C4-2B (cell line): ENCODE measurements around the gene CTU2.

Source experiments
- ZFX ChIP-seq: fragments of 450-650 bp; IDR thresholded peaks from 2 replicates; pipeline ENCODE4 v1.6.1; 2017
- TF ChIP-seq, protein P1 (sequence below): fragments of 450-650 bp; conservative IDR thresholded peaks from 2 replicates; pipeline ENCODE4 v1.5.1; 2017; ENCODE audit warnings: mild to moderate bottlenecking

DNA sequence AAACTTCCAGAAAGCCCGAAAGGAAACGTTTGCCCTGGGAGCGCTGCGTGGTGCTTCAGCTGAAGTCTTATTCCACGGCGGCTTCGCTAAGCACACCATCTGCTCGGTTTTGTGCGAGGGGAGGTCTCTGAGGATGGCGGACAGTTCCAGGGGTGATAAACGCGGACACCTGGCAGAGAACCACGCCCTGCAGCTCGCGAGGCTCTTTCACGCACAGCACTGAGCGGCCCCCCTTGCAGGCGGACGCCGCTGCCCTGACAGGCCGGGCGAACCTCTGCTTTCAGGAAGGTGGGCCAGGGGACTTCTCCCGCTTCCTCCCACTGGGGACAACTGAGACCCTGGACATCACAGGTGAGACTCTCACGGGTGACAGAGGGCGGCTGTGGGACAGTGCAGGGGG is 47.1 kb upstream of the CTU2 start:
- TF ChIP-seq, protein P1, sequence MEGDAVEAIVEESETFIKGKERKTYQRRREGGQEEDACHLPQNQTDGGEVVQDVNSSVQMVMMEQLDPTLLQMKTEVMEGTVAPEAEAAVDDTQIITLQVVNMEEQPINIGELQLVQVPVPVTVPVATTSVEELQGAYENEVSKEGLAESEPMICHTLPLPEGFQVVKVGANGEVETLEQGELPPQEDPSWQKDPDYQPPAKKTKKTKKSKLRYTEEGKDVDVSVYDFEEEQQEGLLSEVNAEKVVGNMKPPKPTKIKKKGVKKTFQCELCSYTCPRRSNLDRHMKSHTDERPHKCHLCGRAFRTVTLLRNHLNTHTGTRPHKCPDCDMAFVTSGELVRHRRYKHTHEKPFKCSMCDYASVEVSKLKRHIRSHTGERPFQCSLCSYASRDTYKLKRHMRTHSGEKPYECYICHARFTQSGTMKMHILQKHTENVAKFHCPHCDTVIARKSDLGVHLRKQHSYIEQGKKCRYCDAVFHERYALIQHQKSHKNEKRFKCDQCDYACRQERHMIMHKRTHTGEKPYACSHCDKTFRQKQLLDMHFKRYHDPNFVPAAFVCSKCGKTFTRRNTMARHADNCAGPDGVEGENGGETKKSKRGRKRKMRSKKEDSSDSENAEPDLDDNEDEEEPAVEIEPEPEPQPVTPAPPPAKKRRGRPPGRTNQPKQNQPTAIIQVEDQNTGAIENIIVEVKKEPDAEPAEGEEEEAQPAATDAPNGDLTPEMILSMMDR = no peak
- no peak for TF ChIP-seq ZFX
